Astrocyte (in vitro differentiated cells and primary cell): ENCODE results near the gene SIAH3.

Experiments used
- CTCF ChIP-seq: IDR thresholded peaks from 2 replicates; pipeline ENCODE4 v1.5.1; 2011; ENCODE audit warnings: low read depth, mild to moderate bottlenecking, inconsistent platforms, low read length, moderate library complexity; ENCODE audit not compliant: insufficient read depth
- EZH2 ChIP-seq: IDR thresholded peaks from 2 replicates; pipeline ENCODE4 v1.6.1; 2012; ENCODE audit warnings: mild to moderate bottlenecking, low read length, inconsistent platforms; ENCODE audit not compliant: insufficient read depth

GRCh38 chr13:45752510-45752909 is 99.0 kb downstream of the SIAH3 start:
- TF ChIP-seq CTCF (no peak), EZH2 (no peak)
